Measurements from ENCODE around the gene EFNA5. TPM values are rescaled to one million over a fixed set of nuclear protein-coding genes. Genes with fewer than 3 reads are reported as not detected.
A peak's percentile ranks its signal among the peaks of the same experiment; 100 is the strongest.

The EFNA5 gene
- total and polyA plus RNA-seq, 2 of the 13 experiments (the other 11 are each of a cell fraction or from before 2014, with no cell fraction given), result not detected

- TF ChIP-seq ZXDC (CRISPR knock-in tag; IDR thresholded peaks at IDR 0.05) (no peak), MAX (IDR thresholded peaks at IDR 0.05) (no peak), ZNF816 (CRISPR knock-in tag; IDR thresholded peaks at IDR 0.05; ENCODE audit: borderline replicate concordance) (no peak), ZNF747 (CRISPR knock-in tag; IDR thresholded peaks at IDR 0.05; ENCODE audit: borderline replicate concordance) (no peak)
Measured at GRCh38 chr5:107630184-107630583, 40.6 kb downstream of the EFNA5 start (continued).

- POLR2A ChIA-PET, result no interaction called here
- intact Hi-C loops (cut with micrococcal nuclease; ENCODE audit: unreplicated experiment), result no loop called here
- TF ChIP-seq MAFK (conservative IDR thresholded peaks at IDR 0.05 in 1 of 2, IDR thresholded peaks at IDR 0.05 in 1 of 2; ENCODE audit: low read length in 2 of 2), result peak; percentile 59 to 69
- no peak for TF ChIP-seq ZNF567 (CRISPR knock-in tag; IDR thresholded peaks at IDR 0.05; ENCODE audit: borderline replicate concordance)
- peak; percentile 58 for TF ChIP-seq MAFF (IDR thresholded peaks at IDR 0.05; ENCODE audit: low read depth, low read length)
- no peak for TF ChIP-seq NCOR1 (IDR thresholded peaks at IDR 0.05; ENCODE audit: borderline replicate concordance, low read length)
- TF ChIP-seq TARDBP (CRISPR knock-in tag; IDR thresholded peaks at IDR 0.05), result no peak
- no peak for TF ChIP-seq THAP9 (CRISPR knock-in tag; IDR thresholded peaks at IDR 0.05; ENCODE audit: borderline replicate concordance)
- no peak for TF ChIP-seq CAMTA2 (CRISPR knock-in tag; IDR thresholded peaks at IDR 0.05; ENCODE audit: borderline replicate concordance)
- no peak for TF ChIP-seq ELF4 (CRISPR knock-in tag; IDR thresholded peaks at IDR 0.05; ENCODE audit: borderline replicate concordance)
- no peak for TF ChIP-seq TSC22D2 (CRISPR knock-in tag; IDR thresholded peaks at IDR 0.05; ENCODE audit: borderline replicate concordance)
- no peak for TF ChIP-seq U2AF1 (optimal IDR thresholded peaks at IDR 0.05; ENCODE audit: low read depth, low read length)
- Histone ChIP-seq H4K20me1 (ENCODE audit: insufficient read depth, low read length) (no peaks in the 10 kb centered on the region), H3K9me3 (ENCODE audit: low read length) (no peaks in the 10 kb centered on the region), H2AFZ (ENCODE audit: low read length) (no peak overlapping the region), H3K4me3 (replicated peaks in 1 of 3; ENCODE audit: insufficient read depth in 1 of 3, low read depth in 2 of 3, low read length in 3 of 3) (no peak overlapping the region), H3K9ac (ENCODE audit: insufficient read depth, low read depth, low read length) (no peak overlapping the region), H3K27me3 (ENCODE audit: control insufficient read depth in 1 of 2, insufficient read depth in 2 of 2, low read length in 2 of 2) (no peaks in the 10 kb centered on the region), H3K79me2 (ENCODE audit: insufficient read depth, low read length) (no peaks in the 10 kb centered on the region), H3K4me1 (ENCODE audit: insufficient read depth, low read length) (no peaks in the 10 kb centered on the region), H3K36me3 (replicated peaks in 1 of 2; ENCODE audit: control insufficient read depth in 1 of 2, insufficient read depth in 2 of 2, low read length in 2 of 2) (no peaks in the 10 kb centered on the region), H3K27ac (ENCODE audit: extremely low read length, insufficient read depth, low read length) (no peak overlapping the region), H3K4me2 (ENCODE audit: low read depth, low read length) (no peak overlapping the region)
- CTCF ChIA-PET (ENCODE audit: low intra/inter-chr PET ratio, low total read pairs), result no interaction called here
- WGBS (ENCODE audit: low lambda C conversion rate), result 10% methylated on average over 1 of the region's 1 CpG
- no peak for FAIRE-seq
- no TSS peak for BruUV-seq (replicated peaks)
- ATAC-seq, result no peak
- no peak for DNase-seq (ENCODE audit: low spot score)
- in situ Hi-C loops (cut with HindIII; ENCODE audit: extremely low pct_ligation_motif_present, low pct_unique_long_range_greater_than_20kb), result no loop called here
Measured at GRCh38 chr5:107624235-107624634, 46.5 kb downstream of the EFNA5 start.

Measured in HepG2 (cell line).